Activated T-helper 1 cell treated with anti-CD3 and anti-CD28 coated beads, Interleukin-2, amount 50 U/mL, for 16 hours (primary cell): Measurements from ENCODE around the gene PTPRE.

Experiments used
- DNase-seq, 2 donors: peaks; one replicate each; pipeline ENCODE4 v3.0.0-alpha.2; 2020; ENCODE audit warnings: low read depth in 1 of 2, low spot score in 1 of 2

The PTPRE gene

GRCh38 chr10:127882391-127882790 lies 24.5 kb upstream of the PTPRE start:
- no peak for DNase-seq

DNA sequence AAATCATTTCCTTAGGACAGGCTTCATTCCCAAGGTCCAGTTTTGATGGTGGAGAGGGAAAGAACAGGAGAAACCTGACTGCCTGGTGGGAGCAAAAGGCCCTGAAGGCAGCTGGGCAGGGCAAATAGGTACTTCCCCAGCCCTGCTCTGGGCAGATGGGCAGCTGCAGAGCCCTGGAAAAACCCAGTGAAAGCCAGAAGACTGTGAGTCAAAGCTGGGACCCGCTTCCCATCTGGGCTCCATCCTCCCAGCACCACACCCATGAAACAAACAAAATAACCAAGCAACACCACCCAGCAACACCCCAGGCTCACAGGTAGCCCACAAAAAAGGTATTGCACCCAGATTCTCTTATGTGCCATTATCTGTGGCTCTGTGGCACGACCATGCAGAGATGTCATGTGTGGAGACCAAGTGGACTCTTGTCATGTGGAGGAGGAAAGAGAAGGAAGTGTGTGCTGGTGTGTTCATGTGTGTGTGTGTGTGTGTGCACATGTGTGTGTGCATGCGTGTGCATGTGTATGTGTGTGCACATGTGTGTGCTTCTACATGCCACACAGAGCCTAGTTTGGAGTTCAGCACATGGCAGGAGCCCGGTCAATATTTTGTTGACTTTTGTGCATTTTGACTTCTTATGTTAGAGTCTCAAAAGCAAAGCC lies 24.0 kb upstream of the PTPRE start:
- DNase-seq, result no peak

- DNase-seq, result no peak
These were observed 23.4 kb upstream of the PTPRE start for GRCh38 chr10:127883516-127883915.

GRCh38 chr10:127884501-127884900 lies 22.4 kb upstream of the PTPRE start:
- no peak for DNase-seq

- DNase-seq, result no peak
These were observed 20.4 kb upstream of the PTPRE start for GRCh38 chr10:127886371-127887051.

DNA sequence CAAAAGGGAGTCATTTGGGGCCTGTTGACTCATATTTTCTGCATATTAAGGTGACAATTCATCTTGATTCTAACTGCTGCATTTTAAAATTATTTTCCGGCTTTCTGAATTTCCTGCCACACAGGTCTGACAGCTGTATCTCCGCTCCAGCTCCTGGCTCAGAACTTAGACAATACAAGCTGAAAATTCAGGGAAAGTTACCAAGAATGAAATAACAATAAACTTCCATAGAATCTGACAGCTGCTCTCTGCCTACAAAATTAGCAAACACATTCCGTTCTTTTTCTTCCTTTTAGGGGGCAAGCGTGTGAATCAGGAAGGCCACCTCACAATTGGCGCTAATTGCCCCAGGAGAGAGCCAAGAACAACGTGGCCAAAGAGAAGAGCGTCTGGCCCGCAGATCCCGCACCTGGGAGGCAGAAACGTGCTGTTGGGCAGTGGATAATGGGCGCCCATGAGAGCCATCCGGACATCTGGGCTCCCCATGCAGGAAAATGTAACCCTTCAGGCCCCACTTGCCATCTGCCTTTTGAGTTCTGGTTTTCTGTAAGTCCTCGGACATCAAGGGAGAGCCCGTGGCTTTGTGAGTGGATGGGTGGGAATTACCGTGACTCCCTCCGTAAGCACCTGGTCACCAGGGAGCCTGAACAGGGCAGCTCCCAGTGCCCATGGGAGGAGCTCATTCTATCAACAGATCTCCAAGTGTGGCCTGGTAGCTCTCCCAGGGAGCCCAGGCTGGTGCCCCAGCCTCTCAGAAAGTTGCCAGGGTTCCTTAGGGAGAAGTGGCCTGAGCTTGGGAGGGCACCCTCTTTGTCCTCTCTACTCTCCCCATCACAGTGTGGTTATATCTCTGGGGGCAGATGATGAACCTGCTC lies 19.1 kb upstream of the PTPRE start:
- no peak for DNase-seq

DNA sequence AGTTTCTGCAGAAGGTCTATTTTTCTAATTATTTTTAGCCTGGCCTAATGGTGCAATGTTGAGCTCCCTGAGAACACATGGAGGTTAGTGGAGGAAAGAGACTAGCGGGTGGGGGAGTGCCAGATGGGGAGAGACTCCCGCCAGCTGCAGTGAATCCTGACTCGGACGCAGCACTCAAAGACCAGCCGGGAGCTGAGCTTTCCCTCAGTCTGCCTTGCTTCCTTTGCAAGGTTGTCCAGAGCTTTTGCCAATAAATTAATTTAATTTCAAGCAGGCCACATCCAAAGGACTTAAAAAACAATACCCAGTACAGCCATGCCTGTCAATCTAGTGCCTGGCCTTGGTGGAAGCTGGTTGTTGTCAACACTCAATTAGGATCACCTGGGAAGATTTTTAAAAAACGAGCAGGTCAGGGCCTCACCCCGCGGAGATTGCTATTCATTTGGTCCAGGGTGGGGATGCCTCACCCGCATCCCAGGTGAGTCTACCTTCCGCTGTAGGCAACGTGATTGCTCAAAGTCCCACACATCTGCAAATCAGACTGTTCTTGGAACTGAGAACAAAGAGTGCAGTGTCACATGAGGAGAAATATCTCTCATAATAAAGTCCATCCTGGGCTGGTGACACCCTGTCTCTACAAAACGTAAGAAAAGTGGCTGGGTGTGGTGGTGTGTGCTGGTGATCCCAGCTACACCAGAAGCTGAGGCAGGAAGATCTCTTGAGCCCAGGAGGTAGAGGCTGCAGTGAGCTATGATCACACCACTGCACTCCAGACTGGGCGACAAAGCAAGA lies 18.2 kb upstream of the PTPRE start:
- no peak for DNase-seq

DNA sequence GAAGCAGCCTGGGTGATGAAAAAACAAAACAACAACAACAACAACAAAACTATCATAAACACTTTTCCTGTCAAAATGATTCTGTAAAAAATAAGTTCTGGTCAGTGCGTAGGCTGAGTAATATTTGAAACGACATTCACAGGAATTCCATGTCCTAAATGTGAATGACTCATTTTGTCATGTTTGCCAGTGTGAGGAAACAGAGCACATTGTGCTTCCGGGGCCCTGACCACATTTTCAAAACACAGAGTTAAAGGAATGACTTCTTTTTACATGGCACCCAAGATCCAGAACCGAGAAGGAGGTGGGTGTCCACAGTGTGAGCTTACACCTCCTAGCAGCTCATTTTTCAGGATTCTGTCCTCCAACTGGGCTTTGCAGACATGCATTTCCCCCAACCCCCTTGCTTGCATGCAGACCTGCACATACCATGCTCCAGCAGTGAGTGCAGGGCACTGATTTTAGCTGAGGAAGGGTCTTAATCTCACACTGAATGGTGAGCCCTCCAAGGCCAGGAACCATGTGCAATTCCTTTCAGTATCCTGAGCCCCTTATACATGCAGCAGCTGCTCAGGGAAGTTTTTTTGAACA lies 17.2 kb upstream of the PTPRE start:
- DNase-seq, result no peak

DNA sequence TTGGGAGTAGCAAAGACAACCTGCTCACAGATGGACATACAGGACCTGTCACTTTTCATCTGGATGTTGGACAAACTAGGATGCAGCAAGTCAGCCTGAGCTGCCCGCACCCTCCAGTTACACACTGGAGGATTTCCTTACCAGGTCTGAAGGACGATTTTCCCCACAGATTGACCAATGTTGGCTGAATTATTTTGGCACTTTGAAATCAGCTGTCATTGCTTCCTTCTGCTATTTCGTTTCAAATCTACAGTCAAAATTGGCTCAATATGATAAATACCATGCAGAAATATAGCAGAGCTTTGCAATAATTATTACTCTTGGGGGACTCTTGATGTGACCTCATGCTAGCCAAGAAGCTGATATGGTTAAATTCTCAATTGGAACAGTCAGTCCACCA lies 16.7 kb upstream of the PTPRE start:
- DNase-seq, result no peak

DNA sequence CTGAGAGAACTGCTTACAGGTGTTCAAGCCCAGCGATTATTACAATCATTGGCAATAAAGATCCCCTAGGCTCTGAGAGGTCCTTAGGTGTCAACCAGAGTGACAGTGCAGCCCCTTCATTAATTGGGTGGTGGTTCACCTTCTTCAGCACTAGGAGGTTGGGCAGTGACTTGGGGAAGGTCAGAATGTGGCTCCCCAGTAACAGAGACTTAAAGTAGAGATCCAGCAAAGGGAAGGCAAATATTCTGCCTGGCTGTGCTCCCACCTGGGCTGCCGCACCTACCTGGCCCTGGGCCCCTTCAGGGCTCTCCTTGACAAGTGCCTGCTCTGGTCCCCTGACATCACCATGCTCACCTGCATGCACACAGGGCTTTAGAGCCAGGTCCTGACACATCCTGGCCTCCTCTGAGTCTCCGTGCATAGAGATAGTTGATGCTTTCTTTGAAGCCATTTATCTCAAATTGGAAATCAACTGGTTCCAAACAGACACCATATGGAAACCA lies 16.0 kb upstream of the PTPRE start:
- no peak for DNase-seq

- no peak for DNase-seq
These were observed 14.2 kb upstream of the PTPRE start, which contains the start of gene CLRN3 for GRCh38 chr10:127892743-127893142. Gene CLRN3, minus strand, starts transcription at chr10:127892941. Its CDS starts 157 bp downstream, at chr10:127892784.

- DNase-seq, result no peak
These were observed 12.8 kb upstream of the PTPRE start for GRCh38 chr10:127894146-127894545.

DNA sequence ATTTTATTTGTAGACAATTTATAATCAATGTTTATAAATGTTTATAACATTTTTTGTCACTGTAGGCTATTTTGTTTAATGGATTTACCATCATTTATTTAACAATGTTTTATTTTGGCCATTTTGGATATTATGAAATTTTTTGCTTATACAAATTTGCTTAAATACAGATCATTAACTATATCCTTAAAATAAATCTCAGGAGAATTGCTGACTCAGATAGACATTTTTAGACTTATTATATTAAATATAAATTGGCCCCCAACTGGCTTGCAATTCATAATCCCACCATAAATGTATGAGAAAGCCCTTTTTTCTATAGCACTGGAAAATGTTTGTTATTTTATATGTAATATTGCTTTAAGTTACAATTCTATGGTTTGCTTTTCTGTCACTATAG lies 10.3 kb upstream of the PTPRE start:
- DNase-seq, result no peak

GRCh38 chr10:127897177-127897576 lies 9.7 kb upstream of the PTPRE start:
- DNase-seq, result no peak

DNA sequence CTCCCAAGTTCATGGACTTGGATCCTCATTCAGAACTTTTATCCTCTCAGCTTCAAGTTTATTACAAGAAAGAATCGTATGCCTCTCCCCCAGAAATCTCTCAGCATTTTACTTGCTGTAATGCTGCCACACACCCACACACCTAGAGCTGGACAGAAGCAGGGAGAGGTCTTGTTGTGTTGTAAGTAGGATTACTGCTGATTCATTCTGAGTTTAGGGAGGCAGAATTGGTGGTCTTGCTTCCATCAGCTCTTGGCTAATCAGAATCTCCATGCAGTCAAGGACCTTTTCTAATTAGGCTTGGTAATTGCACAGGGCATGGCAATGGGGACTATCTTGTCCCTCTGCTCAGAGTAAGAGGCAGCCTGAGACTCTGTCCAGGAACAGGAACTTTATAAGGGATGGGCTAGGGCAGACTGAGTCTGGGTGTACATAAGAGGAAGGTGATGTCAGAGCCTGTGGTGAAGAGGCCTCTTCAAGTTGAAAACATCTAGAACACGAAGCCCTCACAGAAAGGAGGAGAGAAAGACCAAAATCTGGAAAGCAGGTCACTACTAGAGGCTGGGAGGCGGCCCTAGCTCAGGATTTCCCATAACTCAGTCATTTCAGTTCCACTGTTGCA lies 7.0 kb upstream of the PTPRE start:
- DNase-seq, result no peak

GRCh38 chr10:127903789-127904188 lies 3.1 kb upstream of the PTPRE start:
- no peak for DNase-seq

- DNase-seq, result no peak
These were observed 2.4 kb upstream of the PTPRE start for GRCh38 chr10:127904311-127905000.

GRCh38 chr10:127905001-127905847 lies 1.7 kb upstream of the PTPRE start:
- DNase-seq, result no peak

- DNase-seq, result no peak
These were observed 1.0 kb upstream of the PTPRE start for GRCh38 chr10:127905848-127906261.
